ENCODE data around the gene LRBA.

DNA sequence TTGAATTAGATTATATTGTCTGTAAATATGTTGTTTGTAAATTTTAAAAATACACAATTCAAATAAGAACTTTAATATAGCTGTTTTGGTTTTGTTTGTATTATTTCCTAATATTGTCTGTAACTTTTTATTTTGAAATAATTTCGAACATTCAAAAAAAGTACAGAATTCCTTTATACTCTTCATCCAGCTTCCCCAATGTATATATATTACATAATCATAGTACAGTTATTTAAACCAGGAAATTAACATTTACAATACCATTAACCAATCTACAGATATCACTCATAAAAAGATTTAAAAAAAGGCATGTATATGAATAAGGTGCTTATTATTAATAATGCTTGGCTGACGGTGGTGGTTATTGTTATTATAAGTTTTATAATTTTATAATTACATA is 84.1 kb downstream of the LRBA start:
- TF ChIP-seq, protein P1, sequence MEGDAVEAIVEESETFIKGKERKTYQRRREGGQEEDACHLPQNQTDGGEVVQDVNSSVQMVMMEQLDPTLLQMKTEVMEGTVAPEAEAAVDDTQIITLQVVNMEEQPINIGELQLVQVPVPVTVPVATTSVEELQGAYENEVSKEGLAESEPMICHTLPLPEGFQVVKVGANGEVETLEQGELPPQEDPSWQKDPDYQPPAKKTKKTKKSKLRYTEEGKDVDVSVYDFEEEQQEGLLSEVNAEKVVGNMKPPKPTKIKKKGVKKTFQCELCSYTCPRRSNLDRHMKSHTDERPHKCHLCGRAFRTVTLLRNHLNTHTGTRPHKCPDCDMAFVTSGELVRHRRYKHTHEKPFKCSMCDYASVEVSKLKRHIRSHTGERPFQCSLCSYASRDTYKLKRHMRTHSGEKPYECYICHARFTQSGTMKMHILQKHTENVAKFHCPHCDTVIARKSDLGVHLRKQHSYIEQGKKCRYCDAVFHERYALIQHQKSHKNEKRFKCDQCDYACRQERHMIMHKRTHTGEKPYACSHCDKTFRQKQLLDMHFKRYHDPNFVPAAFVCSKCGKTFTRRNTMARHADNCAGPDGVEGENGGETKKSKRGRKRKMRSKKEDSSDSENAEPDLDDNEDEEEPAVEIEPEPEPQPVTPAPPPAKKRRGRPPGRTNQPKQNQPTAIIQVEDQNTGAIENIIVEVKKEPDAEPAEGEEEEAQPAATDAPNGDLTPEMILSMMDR (IDR thresholded peaks at IDR 0.05; ENCODE audit: low read depth, low read length, missing input control), result no peak
- TF ChIP-seq SP1 (IDR thresholded peaks at IDR 0.05) (no peak), NR2F2 (IDR thresholded peaks at IDR 0.05) (no peak)
- TF ChIP-seq, protein P2, sequence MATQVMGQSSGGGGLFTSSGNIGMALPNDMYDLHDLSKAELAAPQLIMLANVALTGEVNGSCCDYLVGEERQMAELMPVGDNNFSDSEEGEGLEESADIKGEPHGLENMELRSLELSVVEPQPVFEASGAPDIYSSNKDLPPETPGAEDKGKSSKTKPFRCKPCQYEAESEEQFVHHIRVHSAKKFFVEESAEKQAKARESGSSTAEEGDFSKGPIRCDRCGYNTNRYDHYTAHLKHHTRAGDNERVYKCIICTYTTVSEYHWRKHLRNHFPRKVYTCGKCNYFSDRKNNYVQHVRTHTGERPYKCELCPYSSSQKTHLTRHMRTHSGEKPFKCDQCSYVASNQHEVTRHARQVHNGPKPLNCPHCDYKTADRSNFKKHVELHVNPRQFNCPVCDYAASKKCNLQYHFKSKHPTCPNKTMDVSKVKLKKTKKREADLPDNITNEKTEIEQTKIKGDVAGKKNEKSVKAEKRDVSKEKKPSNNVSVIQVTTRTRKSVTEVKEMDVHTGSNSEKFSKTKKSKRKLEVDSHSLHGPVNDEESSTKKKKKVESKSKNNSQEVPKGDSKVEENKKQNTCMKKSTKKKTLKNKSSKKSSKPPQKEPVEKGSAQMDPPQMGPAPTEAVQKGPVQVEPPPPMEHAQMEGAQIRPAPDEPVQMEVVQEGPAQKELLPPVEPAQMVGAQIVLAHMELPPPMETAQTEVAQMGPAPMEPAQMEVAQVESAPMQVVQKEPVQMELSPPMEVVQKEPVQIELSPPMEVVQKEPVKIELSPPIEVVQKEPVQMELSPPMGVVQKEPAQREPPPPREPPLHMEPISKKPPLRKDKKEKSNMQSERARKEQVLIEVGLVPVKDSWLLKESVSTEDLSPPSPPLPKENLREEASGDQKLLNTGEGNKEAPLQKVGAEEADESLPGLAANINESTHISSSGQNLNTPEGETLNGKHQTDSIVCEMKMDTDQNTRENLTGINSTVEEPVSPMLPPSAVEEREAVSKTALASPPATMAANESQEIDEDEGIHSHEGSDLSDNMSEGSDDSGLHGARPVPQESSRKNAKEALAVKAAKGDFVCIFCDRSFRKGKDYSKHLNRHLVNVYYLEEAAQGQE (IDR thresholded peaks at IDR 0.05), result no peak

All from liver (tissue), 3 donors.